HCT116 (cell line): Measurements from ENCODE around the gene USP53. TPM values are rescaled to one million over a fixed set of nuclear protein-coding genes. Genes with fewer than 3 reads are reported as not detected.

ENCODE experiments used
- ATAC-seq: fragments of 200-7000 bp; cut with Tn5 transposase; 2 replicates; pipeline ENCODE4 v1.9.1; 2020; ENCODE audit warnings: mild to moderate bottlenecking, moderate library complexity
- BruUV-seq: library from RNA; stranded (reverse); fragments of 400-500 nt; replicated peaks from 2 replicates; lab custom pipeline; 2021; lab: Mats Ljungman, UMichigan
- CTCF ChIA-PET: fragments of 300-600 bp; sonication (Branson Sonifier 250); formaldehyde crosslinking; loops from one replicate; lab custom pipeline; 2021; ENCODE audit warnings: antibody characterized with exemption; lab: Charles Lee
- POLR2A ChIA-PET: fragments of 300-600, 350-600 bp; sonication (Branson Sonifier 250); formaldehyde crosslinking; loops from one replicate; lab custom pipeline; 2021; ENCODE audit warnings: antibody characterized with exemption; lab: Charles Lee
- RAD21 ChIA-PET, 2 experiments: fragments of 300-600 bp; sonication (Branson Sonifier 250); formaldehyde crosslinking; loops; one replicate each; lab custom pipeline; 2023; ENCODE audit warnings: low total read pairs in 2 of 2; ENCODE audit not compliant: uncharacterized antibody in 2 of 2, unreplicated experiment in 2 of 2, low non-redundant PET in 1 of 2; lab: Charles Lee
- DNase-seq: peaks from one replicate; pipeline ENCODE4 v3.0.0-alpha.2; 2010; ENCODE audit warnings: low read depth, low spot score
- H2AFZ ChIP-seq: fragments of 200-600 bp; shearing (Covaris generic), sonication (generic); 2 replicates; pipeline ENCODE4 v1.6.1; 2017; ENCODE audit warnings: low read depth, mixed run types, mixed read lengths, antibody characterized with exemption, low read length; ENCODE audit not compliant: poor library complexity, severe bottlenecking
- H3K27ac ChIP-seq: 2 replicates; pipeline ENCODE4 v1.5.1; 2012; ENCODE audit warnings: low read depth, low read length
- H3K27me3 ChIP-seq: fragments of 200-600 bp; sonication (generic); 2 replicates; pipeline ENCODE4 v1.6.1; 2016; ENCODE audit warnings: mixed run types, low read length, mixed read lengths; ENCODE audit not compliant: insufficient read depth
- H3K36me3 ChIP-seq, 2 experiments: fragments of 200-500 bp in 1 of 2; fragments of 200-600 bp in 1 of 2; sonication (Bioruptor generic) in 1 of 2; sonication (generic) in 1 of 2; 2 replicates each; pipeline versions ENCODE4 v1.5.1 to v1.6.1; 2014 to 2016; ENCODE audit warnings: low read length in 2 of 2, inconsistent platforms in 1 of 2, mixed read lengths in 1 of 2, mixed run types in 1 of 2; ENCODE audit not compliant: insufficient read depth in 2 of 2, control insufficient read depth in 1 of 2
- H3K4me1 ChIP-seq, 2 experiments: fragments of 200-600 bp in 1 of 2; sonication (generic) in 1 of 2; 2 replicates each; pipeline versions ENCODE4 v1.5.1 to v1.6.1; 2012 to 2017; ENCODE audit warnings: low read length in 2 of 2, inconsistent platforms in 1 of 2, mild to moderate bottlenecking in 1 of 2, mixed read lengths in 1 of 2, mixed run types in 1 of 2, moderate library complexity in 1 of 2; ENCODE audit not compliant: insufficient read depth in 2 of 2, control insufficient read depth in 1 of 2
- H3K4me2 ChIP-seq: fragments of 200-600 bp; sonication (generic); 2 replicates; pipeline ENCODE4 v1.6.1; 2017; ENCODE audit warnings: mixed run types, low read length, mixed read lengths
- H3K4me3 ChIP-seq, 2 experiments: fragments of 200-600 bp in 1 of 2; sonication (generic) in 1 of 2; replicated peaks in 1 of 2; 2 replicates each; pipeline ENCODE4 v1.5.1; 2011 to 2016; ENCODE audit warnings: low read length in 2 of 2, control low read depth in 1 of 2, low read depth in 1 of 2, mild to moderate bottlenecking in 1 of 2, mixed read lengths in 1 of 2, mixed run types in 1 of 2
- H3K79me2 ChIP-seq: fragments of 200-600 bp; sonication (generic); 2 replicates; pipeline ENCODE4 v1.6.1; 2017; ENCODE audit warnings: mild to moderate bottlenecking, mixed run types, low read length, moderate library complexity, mixed read lengths; ENCODE audit not compliant: insufficient read depth
- H3K9ac ChIP-seq: fragments of 200-600 bp; sonication (generic); 2 replicates; pipeline ENCODE4 v1.6.1; 2016; ENCODE audit warnings: low read length, mixed read lengths
- H3K9me2 ChIP-seq: fragments of 200-600 bp; sonication (generic), shearing (Covaris generic); 2 replicates; pipeline ENCODE4 v1.6.1; 2017; ENCODE audit warnings: mixed run types, mild to moderate bottlenecking, moderate library complexity; ENCODE audit not compliant: insufficient read depth
- H3K9me3 ChIP-seq, 2 experiments: fragments of 200-500 bp in 1 of 2; fragments of 200-600 bp in 1 of 2; sonication (Bioruptor generic) in 1 of 2; sonication (generic) in 1 of 2; 2 replicates each; pipeline ENCODE4 v1.6.1; 2014 to 2017; ENCODE audit warnings: low read length in 2 of 2, mixed read lengths in 2 of 2, inconsistent platforms in 1 of 2, low read depth in 1 of 2, mild to moderate bottlenecking in 1 of 2, mixed run types in 1 of 2, moderate library complexity in 1 of 2; ENCODE audit not compliant: control insufficient read depth in 1 of 2, insufficient read depth in 1 of 2
- H4K20me1 ChIP-seq: fragments of 200-600 bp; sonication (generic), shearing (Covaris generic); 2 replicates; pipeline ENCODE4 v1.6.1; 2017; ENCODE audit warnings: mixed run types, mild to moderate bottlenecking, moderate library complexity; ENCODE audit not compliant: insufficient read depth
- CBX3 ChIP-seq: IDR thresholded peaks from 2 replicates; pipeline ENCODE4 v1.6.1; 2012; ENCODE audit warnings: low read depth
- CEBPB ChIP-seq: IDR thresholded peaks from 2 replicates; pipeline ENCODE4 v1.6.1; 2012; ENCODE audit warnings: low read depth
- CTCF ChIP-seq, 3 experiments: fragments of 200-600 bp in 1 of 3; sonication (generic) in 1 of 3; IDR thresholded peaks in 2 of 3; conservative IDR thresholded peaks in 1 of 3; 2 replicates each; pipeline ENCODE4 v1.5.1; 2012 to 2017; ENCODE audit warnings: low read depth in 2 of 3, low read length in 2 of 3, antibody characterized with exemption in 1 of 3, borderline replicate concordance in 1 of 3, control low read depth in 1 of 3, mild to moderate bottlenecking in 1 of 3, mixed read lengths in 1 of 3, mixed run types in 1 of 3, moderate library complexity in 1 of 3; ENCODE audit not compliant: insufficient read depth in 1 of 3
- EGR1 ChIP-seq: IDR thresholded peaks from 2 replicates; pipeline ENCODE4 v1.6.1; 2012; ENCODE audit warnings: low read depth
- ELF1 ChIP-seq: IDR thresholded peaks from 2 replicates; pipeline ENCODE4 v1.6.1; 2012; ENCODE audit warnings: low read depth, borderline replicate concordance
- POLR2A ChIP-seq: IDR thresholded peaks from 2 replicates; pipeline ENCODE4 v1.7.0; 2011; ENCODE audit warnings: borderline replicate concordance; ENCODE audit not compliant: insufficient read depth, insufficient read length; ENCODE audit errors: extremely low read depth
- POLR2AphosphoS5 ChIP-seq: IDR thresholded peaks from 2 replicates; pipeline ENCODE4 v1.6.1; 2011; ENCODE audit warnings: mild to moderate bottlenecking, low read depth, low read length, moderate library complexity
- RAD21 ChIP-seq: IDR thresholded peaks from 2 replicates; pipeline ENCODE4 v1.6.1; 2012; ENCODE audit warnings: low read depth, mild to moderate bottlenecking
- REST ChIP-seq: IDR thresholded peaks from 2 replicates; pipeline ENCODE4 v1.6.1; 2012; ENCODE audit warnings: low read depth
- SIN3A ChIP-seq: IDR thresholded peaks from 2 replicates; pipeline ENCODE4 v1.6.1; 2012; ENCODE audit warnings: low read depth
- ZBTB33 ChIP-seq: IDR thresholded peaks from 2 replicates; pipeline ENCODE4 v1.6.1; 2011; ENCODE audit warnings: mild to moderate bottlenecking, low read length, moderate library complexity; ENCODE audit not compliant: insufficient replicate concordance; ENCODE audit errors: extremely low read depth
- ZFX ChIP-seq: fragments of 450-650 bp; IDR thresholded peaks from 2 replicates; pipeline ENCODE4 v1.6.1; 2017
- ZNF274 ChIP-seq: fragments of 200-500 bp; sonication (Bioruptor generic); IDR thresholded peaks from 2 replicates; pipeline ENCODE4 v1.6.1; 2014; ENCODE audit warnings: mild to moderate bottlenecking, low read depth, low read length, inconsistent platforms
- intact Hi-C: fragments of 100-400 bp; cut with micrococcal nuclease; formaldehyde crosslinking; loops from 2 replicates; pipeline ENCODE4 v1.10.0; 2022
- total RNA-seq: library from RNA; stranded (reverse); gene quantifications from one replicate; pipeline ENCODE4 v1.2.1, GENCODE V29; 2021; ENCODE audit not compliant: unreplicated experiment

USP53 gene
- total RNA-seq, 1 experiment from 2014 or later, result 22.0 TPM

GRCh38 chr4:119212234-119212963 lies at the start of gene USP53 (continued):
- TF ChIP-seq ELF1 (no peak), CEBPB (no peak), ZNF274 (no peak), POLR2AphosphoS5 (peak; percentile 96), EGR1 (no peak), ZFX (peak; percentile 45; the same call in 1 of the 2 replicates), RAD21 (no peak)

GRCh38 chr4:119165767-119166166 lies 46.7 kb upstream of the USP53 start:
- ChIA-PET POLR2A (no interaction called here), CTCF (no interaction called here), RAD21 (no interaction called here)
- no peak overlapping the region for H3K4me2 ChIP-seq
- H3K9ac ChIP-seq, result no peak overlapping the region
- no peaks in the 10 kb centered on the region for H3K4me1 ChIP-seq
- no peak for TF ChIP-seq CTCF (IDR thresholded peaks at IDR 0.05 in 2 of 3, conservative IDR thresholded peaks at IDR 0.05 in 1 of 3; ENCODE audit: borderline replicate concordance in 1 of 3, insufficient read depth in 1 of 3, low read depth in 2 of 3, low read length in 2 of 3)
- no peak for TF ChIP-seq POLR2A
- TF ChIP-seq ZBTB33, result no peak
- no peak for TF ChIP-seq ZNF274
- no peak for TF ChIP-seq CBX3
- TF ChIP-seq REST, result no peak
- no peak for TF ChIP-seq SIN3A
- no peak for TF ChIP-seq ELF1
- no peak overlapping the region for H3K4me3 ChIP-seq
- no peaks in the 10 kb centered on the region for H3K9me3 ChIP-seq
- no peak overlapping the region for H3K27ac ChIP-seq
- H3K36me3 ChIP-seq, result no peaks in the 10 kb centered on the region
- H3K9me2 ChIP-seq, result no peaks in the 10 kb centered on the region; the same call in 1 of the 2 replicates
- H3K79me2 ChIP-seq, result no peaks in the 10 kb centered on the region
- no peak overlapping the region for H2AFZ ChIP-seq
- H3K27me3 ChIP-seq, result no peaks in the 10 kb centered on the region
- intact Hi-C loops, result no loop called here
- no peak for ATAC-seq
- BruUV-seq, result no TSS peak
- DNase-seq, result no peak
- no peaks in the 10 kb centered on the region for H4K20me1 ChIP-seq
